RWPE2 (cell line): ENCODE data around the gene RIMKLB.

Experiments
- ATAC-seq: fragments of 200-7000 bp; cut with Tn5 transposase; 3 replicates; pipeline ENCODE4 v1.9.1; 2021; ENCODE audit warnings: low read depth
- DNase-seq: peaks from one replicate; pipeline ENCODE4 v3.0.0-alpha.2; 2020; ENCODE audit warnings: low spot score
- H3K27ac ChIP-seq: fragments of 450-650 bp; 2 replicates; pipeline ENCODE4 v1.5.1; 2017; ENCODE audit warnings: mild to moderate bottlenecking; ENCODE audit not compliant: poor library complexity, severe bottlenecking
- H3K27me3 ChIP-seq: fragments of 250-450 bp; sonication (Bioruptor Pico); 2 replicates; pipeline ENCODE4 v1.5.1; 2021; ENCODE audit warnings: mild to moderate bottlenecking, moderate library complexity; ENCODE audit not compliant: insufficient read depth, poor library complexity, severe bottlenecking
- H3K36me3 ChIP-seq: fragments of 250-450 bp; sonication (Bioruptor Pico); 2 replicates; pipeline ENCODE4 v1.5.1; 2020; ENCODE audit warnings: low read depth, mild to moderate bottlenecking, moderate library complexity
- H3K4me1 ChIP-seq: fragments of 250-450 bp; sonication (Bioruptor Pico); 2 replicates; pipeline ENCODE4 v1.5.1; 2021; ENCODE audit warnings: mild to moderate bottlenecking, moderate library complexity; ENCODE audit not compliant: insufficient read depth, poor library complexity, severe bottlenecking
- H3K4me3 ChIP-seq: fragments of 250-450 bp; sonication (Bioruptor Pico); 2 replicates; pipeline ENCODE4 v1.5.1; 2021; ENCODE audit warnings: mild to moderate bottlenecking, moderate library complexity; ENCODE audit not compliant: severe bottlenecking
- H3K9me3 ChIP-seq: fragments of 250-450 bp; sonication (Bioruptor Pico); 2 replicates; pipeline ENCODE4 v1.5.1; 2021; ENCODE audit warnings: mild to moderate bottlenecking, moderate library complexity; ENCODE audit not compliant: severe bottlenecking
- TF ChIP-seq, protein P1 (sequence below): fragments of 450-650 bp; IDR thresholded peaks from one replicate; pipeline ENCODE4 v1.5.1; 2017; ENCODE audit warnings: mild to moderate bottlenecking, moderate library complexity; ENCODE audit not compliant: poor library complexity, severe bottlenecking

RIMKLB gene

DNA sequence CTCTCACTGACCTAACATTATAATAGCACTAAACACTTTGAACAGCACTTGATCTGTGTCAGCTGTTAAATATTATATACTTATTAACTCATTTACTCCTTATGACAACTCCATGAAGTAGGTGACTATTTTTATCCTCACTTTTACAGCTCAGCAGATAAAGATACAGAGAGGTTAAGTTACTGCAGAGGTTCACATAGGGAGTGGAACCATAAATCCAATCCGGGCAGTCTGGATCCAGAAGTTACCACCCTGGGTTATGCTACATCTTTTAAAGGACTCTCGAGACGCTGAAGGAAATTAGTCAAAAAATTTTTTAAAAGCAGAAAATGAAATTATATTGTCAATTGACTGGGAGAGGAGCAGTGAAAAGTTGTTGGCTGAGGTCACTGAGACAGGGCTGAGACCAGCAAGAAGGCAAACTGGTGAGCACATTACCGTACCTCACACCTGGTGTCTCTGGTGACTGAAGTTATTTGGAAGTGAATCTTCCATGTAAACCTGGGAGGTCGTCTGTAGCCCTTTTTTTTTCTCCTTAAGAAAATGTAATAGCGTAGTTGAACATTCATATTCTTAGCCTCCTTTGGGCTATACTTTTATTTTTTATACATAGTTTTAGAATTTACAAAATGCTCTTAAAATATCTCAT lies 1.2 kb upstream of the RIMKLB start:
- DNase-seq (no peak), ATAC-seq (no peak)
- TF ChIP-seq, protein P1, sequence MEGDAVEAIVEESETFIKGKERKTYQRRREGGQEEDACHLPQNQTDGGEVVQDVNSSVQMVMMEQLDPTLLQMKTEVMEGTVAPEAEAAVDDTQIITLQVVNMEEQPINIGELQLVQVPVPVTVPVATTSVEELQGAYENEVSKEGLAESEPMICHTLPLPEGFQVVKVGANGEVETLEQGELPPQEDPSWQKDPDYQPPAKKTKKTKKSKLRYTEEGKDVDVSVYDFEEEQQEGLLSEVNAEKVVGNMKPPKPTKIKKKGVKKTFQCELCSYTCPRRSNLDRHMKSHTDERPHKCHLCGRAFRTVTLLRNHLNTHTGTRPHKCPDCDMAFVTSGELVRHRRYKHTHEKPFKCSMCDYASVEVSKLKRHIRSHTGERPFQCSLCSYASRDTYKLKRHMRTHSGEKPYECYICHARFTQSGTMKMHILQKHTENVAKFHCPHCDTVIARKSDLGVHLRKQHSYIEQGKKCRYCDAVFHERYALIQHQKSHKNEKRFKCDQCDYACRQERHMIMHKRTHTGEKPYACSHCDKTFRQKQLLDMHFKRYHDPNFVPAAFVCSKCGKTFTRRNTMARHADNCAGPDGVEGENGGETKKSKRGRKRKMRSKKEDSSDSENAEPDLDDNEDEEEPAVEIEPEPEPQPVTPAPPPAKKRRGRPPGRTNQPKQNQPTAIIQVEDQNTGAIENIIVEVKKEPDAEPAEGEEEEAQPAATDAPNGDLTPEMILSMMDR, result no peak
- no peaks in the 10 kb centered on the region for H3K36me3 ChIP-seq
- no peaks in the 10 kb centered on the region for H3K27me3 ChIP-seq
- H3K27ac ChIP-seq, result peak overlapping the region; percentile 71
- H3K9me3 ChIP-seq, result no peaks in the 10 kb centered on the region
- H3K4me3 ChIP-seq, result peak overlapping the region; percentile 62
- peaks cover 12% of the 10 kb centered on the region for H3K4me1 ChIP-seq

DNA sequence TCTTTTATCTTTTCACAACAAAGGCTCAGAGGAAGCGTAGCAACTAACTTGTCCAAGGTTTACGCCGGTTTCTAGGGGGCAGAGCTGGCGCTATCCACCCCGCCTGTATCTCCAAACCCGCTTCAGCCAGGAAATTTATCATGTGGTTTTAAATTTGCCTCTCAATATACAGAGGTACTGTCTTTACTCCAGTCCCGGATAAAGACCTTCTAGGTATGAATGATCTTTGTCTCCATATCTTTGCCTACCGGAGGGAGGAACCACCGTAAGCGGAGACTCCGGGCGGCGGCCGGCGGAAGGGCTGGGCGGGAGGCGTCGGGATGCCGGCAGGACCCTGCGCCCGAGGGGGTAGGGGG lies 693 bp upstream of the RIMKLB start:
- Histone ChIP-seq H3K27ac (peak overlapping the region; percentile 71), H3K4me3 (peak overlapping the region; percentile 62), H3K36me3 (no peaks in the 10 kb centered on the region), H3K27me3 (no peaks in the 10 kb centered on the region), H3K9me3 (no peaks in the 10 kb centered on the region), H3K4me1 (peaks cover 12% of the 10 kb centered on the region)
- no peak for DNase-seq
- TF ChIP-seq, protein P1, result no peak
- ATAC-seq, result no peak; the same call in none of the 3 replicates

DNA sequence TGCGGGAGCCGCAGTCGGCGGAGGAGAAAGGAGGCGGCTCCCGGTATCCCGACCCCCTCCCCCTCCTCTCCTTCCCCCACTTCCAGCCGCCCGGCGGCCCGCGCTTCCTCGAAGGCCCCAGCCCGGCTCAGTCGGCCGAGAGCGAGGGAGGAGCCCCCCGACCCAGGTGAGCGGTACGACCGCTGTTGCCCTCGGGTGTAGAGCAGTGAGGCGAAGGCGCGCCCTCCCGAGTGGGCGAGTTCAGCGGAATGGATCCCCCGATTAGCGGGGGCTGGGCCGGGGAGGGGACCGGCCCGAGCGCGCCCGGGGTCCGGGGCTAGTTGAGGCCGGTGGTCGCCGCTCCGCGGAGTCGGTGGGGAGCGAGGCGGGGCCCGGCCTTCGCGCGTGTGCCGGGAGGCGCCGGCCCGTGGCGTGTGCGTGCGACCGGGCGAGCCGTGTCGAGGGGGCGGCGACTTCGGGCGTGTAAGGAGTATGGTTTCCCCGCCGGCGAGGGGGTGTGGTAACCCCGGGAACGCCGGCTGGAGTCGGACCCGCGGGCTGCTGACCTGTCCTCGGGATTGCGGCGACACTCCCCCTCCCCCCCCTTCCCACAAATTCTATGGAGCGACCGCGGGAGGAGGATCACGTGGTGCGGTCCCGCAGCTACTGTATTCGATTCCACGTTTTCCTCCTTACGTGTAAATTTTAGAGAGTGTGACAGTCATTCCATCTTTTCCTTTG lies 501 bp downstream of the RIMKLB start:
- no peaks in the 10 kb centered on the region for H3K36me3 ChIP-seq
- ATAC-seq (peak; percentile 49), DNase-seq (no peak)
- H3K27me3 ChIP-seq, result no peaks in the 10 kb centered on the region
- H3K4me1 ChIP-seq, result peaks cover 7% of the 10 kb centered on the region
- H3K27ac ChIP-seq, result peak overlapping the region; percentile 71
- peak overlapping the region; percentile 62 for H3K4me3 ChIP-seq
- no peaks in the 10 kb centered on the region for H3K9me3 ChIP-seq
- TF ChIP-seq, protein P1, result no peak

DNA sequence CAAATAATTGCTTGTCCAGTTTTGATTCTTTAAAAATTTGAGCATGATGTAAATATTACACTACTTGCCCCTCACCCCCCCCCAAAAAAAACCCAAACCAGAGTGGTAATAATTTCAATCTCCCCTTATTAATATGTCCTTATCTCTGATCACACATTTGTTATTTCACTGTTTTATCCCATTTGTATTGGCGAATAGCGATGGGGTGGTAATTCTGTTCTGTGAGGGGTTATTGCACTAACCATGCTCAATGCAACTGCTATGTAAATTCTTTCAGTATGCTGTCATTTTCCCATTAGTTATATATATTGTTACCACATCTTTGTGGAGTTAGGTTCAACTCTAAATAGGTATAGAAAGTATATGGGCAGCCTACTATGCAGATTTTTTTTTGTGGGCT lies 1.1 kb downstream of the RIMKLB start:
- H3K36me3 ChIP-seq, result no peaks in the 10 kb centered on the region
- TF ChIP-seq, protein P1, result no peak
- H3K27ac ChIP-seq, result peak overlapping the region; percentile 71
- H3K27me3 ChIP-seq, result no peaks in the 10 kb centered on the region
- DNase-seq (no peak), ATAC-seq (peak; percentile 24; the same call in 1 of the 3 replicates)
- peak overlapping the region; percentile 62 for H3K4me3 ChIP-seq
- H3K4me1 ChIP-seq, result peaks cover 7% of the 10 kb centered on the region
- H3K9me3 ChIP-seq, result no peaks in the 10 kb centered on the region

DNA sequence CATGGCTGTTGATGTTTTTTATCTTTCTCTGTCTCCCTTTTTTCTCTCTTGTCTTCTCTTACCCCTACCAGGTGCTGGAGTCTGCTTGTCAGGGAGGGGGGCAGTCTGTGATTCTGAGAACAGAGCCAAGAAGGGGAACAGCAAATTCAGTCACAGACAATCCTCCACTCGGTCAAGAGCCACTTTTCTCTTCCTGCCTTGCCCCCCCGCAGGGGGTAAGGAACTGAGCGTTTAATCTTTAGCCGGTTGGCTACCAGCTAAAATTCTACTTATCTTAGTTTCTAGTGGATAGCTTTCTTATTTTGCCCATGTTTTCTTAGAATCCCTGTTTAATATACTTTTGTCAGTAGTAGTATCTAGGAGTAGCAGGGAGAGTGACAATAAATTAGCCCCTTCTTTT lies 1.9 kb downstream of the RIMKLB start:
- Histone ChIP-seq H3K27me3 (no peaks in the 10 kb centered on the region), H3K4me3 (no peak overlapping the region), H3K4me1 (peaks cover 7% of the 10 kb centered on the region), H3K27ac (no peak overlapping the region), H3K36me3 (no peaks in the 10 kb centered on the region), H3K9me3 (no peaks in the 10 kb centered on the region)
- no peak for DNase-seq
- TF ChIP-seq, protein P1, result no peak
- ATAC-seq, result no peak
